ENCODE measurements around the gene AGMO.
"Not testable (repeated sequence)": the region's sequence is repeated elsewhere in the genome, so short reads cannot be mapped to it uniquely, and the experiment has no call there.

The AGMO gene

GRCh38 chr7:15306296-15306695 lies 255.5 kb downstream of the AGMO start:
- no peak for FAIRE-seq

GRCh38 chr7:15305002-15305600 lies 256.7 kb downstream of the AGMO start:
- FAIRE-seq = no peak

GRCh38 chr7:15303357-15303756 lies 258.5 kb downstream of the AGMO start:
- FAIRE-seq = no peak

GRCh38 chr7:15300986-15301385 lies 260.8 kb downstream of the AGMO start:
- FAIRE-seq = not testable (repeated sequence)

- no peak for FAIRE-seq
These were observed 269.7 kb downstream of the AGMO start for GRCh38 chr7:15292138-15292537.

- FAIRE-seq = no peak
These were observed 270.1 kb downstream of the AGMO start for GRCh38 chr7:15291699-15292098.

- no peak for FAIRE-seq
These were observed 273.1 kb downstream of the AGMO start for GRCh38 chr7:15288741-15289140.

GRCh38 chr7:15284396-15284795 lies 277.4 kb downstream of the AGMO start:
- no peak for FAIRE-seq

- FAIRE-seq = no peak
These were observed 281.6 kb downstream of the AGMO start for GRCh38 chr7:15280078-15280733.

- FAIRE-seq = no peak
These were observed 282.2 kb downstream of the AGMO start for GRCh38 chr7:15279640-15280039.

- FAIRE-seq = no peak
These were observed 304.1 kb downstream of the AGMO start for GRCh38 chr7:15257689-15258088.

- no peak for FAIRE-seq
These were observed 309.6 kb downstream of the AGMO start for GRCh38 chr7:15252181-15252580.

GRCh38 chr7:15248514-15248913 lies 313.3 kb downstream of the AGMO start:
- FAIRE-seq = no peak

GRCh38 chr7:15245831-15246230 lies 316.0 kb downstream of the AGMO start:
- FAIRE-seq = no peak

GRCh38 chr7:15239801-15240200 lies 322.0 kb downstream of the AGMO start:
- FAIRE-seq = no peak

GRCh38 chr7:15236952-15237351 lies 324.9 kb downstream of the AGMO start:
- FAIRE-seq = no peak

GRCh38 chr7:15234431-15234830 lies 327.4 kb downstream of the AGMO start:
- FAIRE-seq = no peak

- FAIRE-seq = no peak
These were observed 333.0 kb downstream of the AGMO start for GRCh38 chr7:15228831-15229230.

- FAIRE-seq = no peak
These were observed 335.8 kb downstream of the AGMO start for GRCh38 chr7:15225981-15226380.

GRCh38 chr7:15219758-15220157 lies 342.1 kb downstream of the AGMO start:
- FAIRE-seq = no peak

GRCh38 chr7:15218261-15218660 lies 343.6 kb downstream of the AGMO start:
- no peak for FAIRE-seq

- no peak for FAIRE-seq
These were observed 346.2 kb downstream of the AGMO start for GRCh38 chr7:15215616-15216015.

- no peak for FAIRE-seq
These were observed 346.8 kb downstream of the AGMO start for GRCh38 chr7:15214976-15215375.

- FAIRE-seq = no peak
These were observed 348.7 kb downstream of the AGMO start for GRCh38 chr7:15213093-15213492.

- FAIRE-seq = no peak
These were observed 352.4 kb downstream of the AGMO start for GRCh38 chr7:15209429-15209828.

All from TTC549 (cell line).